Chondrocyte (in vitro differentiated cells): ENCODE data around the gene KIAA0232. TPM values are rescaled to one million over a fixed set of nuclear protein-coding genes. Genes with fewer than 3 reads are reported as not detected.
"Not testable (repeated sequence)": the region's sequence is repeated elsewhere in the genome, so short reads cannot be mapped to it uniquely, and the experiment has no call there.

Source experiments
- DNase-seq: peaks from one replicate; pipeline ENCODE4 v3.0.0; 2021; ENCODE audit warnings: mixed read lengths, low spot score
- H3K27ac Mint-ChIP-seq: one replicate; pipeline ENCODE4 v1.8.0; 2021; ENCODE audit warnings: mild to moderate bottlenecking, moderate library complexity, mixed read lengths; ENCODE audit not compliant: unreplicated experiment
- H3K27me3 Mint-ChIP-seq: 2 replicates; pipeline ENCODE4 v1.8.0; 2021; ENCODE audit warnings: low read depth, mixed read lengths
- H3K36me3 Mint-ChIP-seq: 2 replicates; pipeline ENCODE4 v1.8.0; 2021; ENCODE audit warnings: low read depth, mixed read lengths
- H3K4me1 Mint-ChIP-seq: 2 replicates; pipeline ENCODE4 v1.8.0; 2021; ENCODE audit warnings: low read depth, mild to moderate bottlenecking, mixed read lengths
- H3K4me3 Mint-ChIP-seq: one replicate; pipeline ENCODE4 v1.8.0; 2021; ENCODE audit warnings: mild to moderate bottlenecking, moderate library complexity, mixed read lengths; ENCODE audit not compliant: unreplicated experiment
- H3K9me3 Mint-ChIP-seq: 2 replicates; pipeline ENCODE4 v1.8.0; 2021; ENCODE audit warnings: low read depth, mixed read lengths
- total RNA-seq: library from RNA; stranded (reverse); gene quantifications from 3 replicates; pipeline ENCODE4 v1.2.1, GENCODE V29; 2021
- TF ChIP-seq, protein P1 (sequence below): fragments of 200-600 bp; sonication (generic); IDR thresholded peaks from 2 replicates; pipeline ENCODE4 v1.5.0; 2021; ENCODE audit warnings: antibody characterized with exemption, mild to moderate bottlenecking, moderate library complexity

KIAA0232 gene
- total RNA-seq, 1 donor from 2014 or later, result 24.7 TPM

DNA sequence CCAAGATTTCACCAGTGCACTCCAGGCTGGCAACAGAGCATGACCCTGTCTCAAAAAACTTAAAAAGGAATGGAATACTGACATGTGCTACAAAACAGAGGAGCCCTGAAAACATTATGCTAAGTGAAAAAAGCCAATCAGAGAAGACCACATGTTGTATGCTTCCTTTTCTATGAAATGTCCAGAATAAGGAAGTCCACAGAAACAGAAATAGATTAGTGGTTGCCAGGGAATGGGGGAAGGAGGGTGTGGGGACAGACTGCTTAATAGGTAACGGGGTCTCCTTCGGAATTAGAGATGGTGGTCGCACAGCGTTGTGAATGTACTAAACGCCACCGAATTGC is 30.1 kb upstream of the KIAA0232 start:
- H3K36me3 Mint-ChIP-seq, result no peaks in the 10 kb centered on the region
- DNase-seq, result no peak
- H3K4me1 Mint-ChIP-seq, result peaks cover 19% of the 10 kb centered on the region
- TF ChIP-seq, protein P1, sequence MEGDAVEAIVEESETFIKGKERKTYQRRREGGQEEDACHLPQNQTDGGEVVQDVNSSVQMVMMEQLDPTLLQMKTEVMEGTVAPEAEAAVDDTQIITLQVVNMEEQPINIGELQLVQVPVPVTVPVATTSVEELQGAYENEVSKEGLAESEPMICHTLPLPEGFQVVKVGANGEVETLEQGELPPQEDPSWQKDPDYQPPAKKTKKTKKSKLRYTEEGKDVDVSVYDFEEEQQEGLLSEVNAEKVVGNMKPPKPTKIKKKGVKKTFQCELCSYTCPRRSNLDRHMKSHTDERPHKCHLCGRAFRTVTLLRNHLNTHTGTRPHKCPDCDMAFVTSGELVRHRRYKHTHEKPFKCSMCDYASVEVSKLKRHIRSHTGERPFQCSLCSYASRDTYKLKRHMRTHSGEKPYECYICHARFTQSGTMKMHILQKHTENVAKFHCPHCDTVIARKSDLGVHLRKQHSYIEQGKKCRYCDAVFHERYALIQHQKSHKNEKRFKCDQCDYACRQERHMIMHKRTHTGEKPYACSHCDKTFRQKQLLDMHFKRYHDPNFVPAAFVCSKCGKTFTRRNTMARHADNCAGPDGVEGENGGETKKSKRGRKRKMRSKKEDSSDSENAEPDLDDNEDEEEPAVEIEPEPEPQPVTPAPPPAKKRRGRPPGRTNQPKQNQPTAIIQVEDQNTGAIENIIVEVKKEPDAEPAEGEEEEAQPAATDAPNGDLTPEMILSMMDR, result no peak
- no peak overlapping the region for H3K4me3 Mint-ChIP-seq
- no peaks in the 10 kb centered on the region for H3K27me3 Mint-ChIP-seq
- H3K27ac Mint-ChIP-seq, result no peak overlapping the region
- no peaks in the 10 kb centered on the region for H3K9me3 Mint-ChIP-seq

DNA sequence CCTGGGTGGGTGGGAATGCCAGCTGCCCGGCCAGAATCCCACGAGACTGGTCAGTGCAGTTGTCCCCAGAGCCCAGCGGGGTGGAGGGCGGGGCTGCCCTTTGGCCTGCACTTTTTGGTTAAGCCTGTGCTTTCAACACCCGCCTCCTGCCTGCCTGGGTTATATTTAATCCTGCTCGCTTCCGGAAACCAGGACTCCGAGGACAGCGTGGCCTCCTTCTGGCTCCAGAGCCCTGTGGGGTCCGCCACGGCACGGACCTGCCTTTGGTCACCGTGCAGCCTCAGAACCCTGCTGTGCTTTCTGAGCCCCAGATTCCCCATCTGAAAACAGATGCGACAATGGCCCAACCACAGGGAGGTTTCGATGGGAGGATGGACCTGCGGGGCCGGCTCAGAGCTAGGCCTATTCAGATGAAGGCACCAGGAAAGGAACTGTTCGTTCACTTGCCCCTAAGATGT is 29.4 kb upstream of the KIAA0232 start:
- Mint-ChIP-seq H3K4me3 (no peak overlapping the region), H3K9me3 (no peaks in the 10 kb centered on the region), H3K4me1 (peaks cover 12% of the 10 kb centered on the region), H3K36me3 (no peaks in the 10 kb centered on the region), H3K27me3 (no peaks in the 10 kb centered on the region), H3K27ac (no peak overlapping the region)
- TF ChIP-seq, protein P1, result no peak
- DNase-seq, result no peak

GRCh38 chr4:6753891-6754290 is 28.6 kb upstream of the KIAA0232 start:
- H3K4me3 Mint-ChIP-seq, result no peak overlapping the region
- peaks cover 9% of the 10 kb centered on the region for H3K4me1 Mint-ChIP-seq
- H3K36me3 Mint-ChIP-seq, result no peaks in the 10 kb centered on the region
- TF ChIP-seq, protein P1, result no peak
- no peaks in the 10 kb centered on the region for H3K27me3 Mint-ChIP-seq
- DNase-seq, result no peak
- H3K27ac Mint-ChIP-seq, result no peak overlapping the region
- H3K9me3 Mint-ChIP-seq, result no peaks in the 10 kb centered on the region

DNA sequence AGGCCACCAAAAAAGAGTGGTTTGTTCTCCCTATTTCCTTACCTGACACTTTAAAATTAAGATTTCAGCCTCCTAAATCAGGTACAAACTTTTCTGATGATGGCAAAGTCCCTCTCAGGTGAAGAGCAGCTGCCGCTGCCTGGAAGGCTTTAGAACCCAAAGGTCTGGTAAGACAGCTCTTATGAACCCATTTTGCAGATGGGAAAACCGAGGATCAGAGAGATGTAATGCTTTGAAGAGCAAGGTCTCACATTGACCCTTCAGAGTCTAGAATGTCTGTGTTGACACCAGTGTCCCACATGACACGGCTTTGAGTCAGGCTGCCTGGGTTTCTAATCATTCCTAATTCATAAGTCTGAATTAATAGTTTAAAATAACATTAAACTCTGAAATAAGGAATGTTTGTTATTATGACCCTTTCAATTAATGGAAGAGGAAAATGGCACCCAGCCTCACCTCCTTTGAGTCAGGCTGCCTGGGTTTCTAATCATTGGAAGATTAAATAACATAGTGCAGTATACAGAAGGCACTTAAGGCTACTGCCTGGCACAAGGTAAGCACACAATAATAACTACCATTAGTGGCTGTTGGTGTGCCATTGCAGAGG is 27.9 kb upstream of the KIAA0232 start:
- DNase-seq, result no peak
- Mint-ChIP-seq H3K27ac (no peak overlapping the region), H3K4me3 (no peak overlapping the region), H3K36me3 (no peaks in the 10 kb centered on the region), H3K27me3 (no peaks in the 10 kb centered on the region), H3K9me3 (no peaks in the 10 kb centered on the region), H3K4me1 (peaks cover 2% of the 10 kb centered on the region)
- TF ChIP-seq, protein P1, result no peak

- H3K36me3 Mint-ChIP-seq, result no peaks in the 10 kb centered on the region
- no peak overlapping the region for H3K4me3 Mint-ChIP-seq
- H3K9me3 Mint-ChIP-seq, result no peaks in the 10 kb centered on the region
- no peak overlapping the region for H3K27ac Mint-ChIP-seq
- H3K27me3 Mint-ChIP-seq, result no peaks in the 10 kb centered on the region
- TF ChIP-seq, protein P1, result no peak
- H3K4me1 Mint-ChIP-seq, result no peaks in the 10 kb centered on the region
- no peak for DNase-seq
Observed at GRCh38 chr4:6755088-6755753, 27.3 kb upstream of the KIAA0232 start.

DNA sequence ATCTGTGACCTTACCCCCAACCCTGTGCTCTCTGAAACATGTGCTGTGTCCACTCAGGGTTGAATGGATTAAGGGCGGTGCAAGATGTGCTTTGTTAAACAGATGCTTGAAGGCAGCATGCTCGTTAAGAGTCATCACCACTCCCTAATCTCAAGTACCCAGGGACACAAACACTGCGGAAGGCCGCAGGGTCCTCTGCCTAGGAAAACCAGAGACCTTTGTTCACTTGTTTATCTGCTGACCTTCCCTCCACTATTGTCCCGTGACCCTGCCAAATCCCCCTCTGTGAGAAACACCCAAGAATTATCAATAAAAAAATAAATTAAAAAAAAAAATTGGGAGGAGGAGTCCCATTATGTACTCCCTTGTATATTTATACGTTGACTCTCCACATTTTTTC is 26.2 kb upstream of the KIAA0232 start:
- H3K4me1 Mint-ChIP-seq, H3K4me3 Mint-ChIP-seq, H3K27ac Mint-ChIP-seq, DNase-seq, H3K9me3 Mint-ChIP-seq, H3K27me3 Mint-ChIP-seq, H3K36me3 Mint-ChIP-seq: not testable (repeated sequence)
